Measurements from ENCODE around the gene SLC22A23.

SLC22A23 gene

GRCh38 chr6:3323148-3323547 lies 133.7 kb downstream of the SLC22A23 start:
- no peak overlapping the region for H3K4me2 ChIP-seq (ENCODE audit: low read length)
- no peaks in the 10 kb centered on the region for H3K79me2 ChIP-seq (ENCODE audit: control insufficient read depth, low read length)
- H3K4me1 ChIP-seq (ENCODE audit: control insufficient read depth, low read length) = no peaks in the 10 kb centered on the region
- H3K27me3 ChIP-seq (ENCODE audit: control insufficient read depth, low read length) = peaks cover 40% of the 10 kb centered on the region
- TF ChIP-seq CTCF (IDR thresholded peaks at IDR 0.05; ENCODE audit: low read depth, low read length, poor library complexity, severe bottlenecking) = no peak
- TF ChIP-seq EZH2phosphoT487 (IDR thresholded peaks at IDR 0.05; ENCODE audit: borderline replicate concordance, low read length) = no peak
- H3K9me3 ChIP-seq (ENCODE audit: control insufficient read depth, insufficient read depth, low read length) = no peaks in the 10 kb centered on the region
- H4K20me1 ChIP-seq (ENCODE audit: control insufficient read depth, insufficient read depth, low read depth, low read length) = no peaks in the 10 kb centered on the region
- no peaks in the 10 kb centered on the region for H3K9me2 ChIP-seq (replicated peaks; ENCODE audit: control insufficient read depth, low read length)
- no peak overlapping the region for H3K4me3 ChIP-seq (ENCODE audit: low read length)
- no peaks in the 10 kb centered on the region for H3K36me3 ChIP-seq (ENCODE audit: control insufficient read depth, low read length)
- H3K27ac ChIP-seq (ENCODE audit: low read depth, low read length) = no peak overlapping the region
- H3F3A ChIP-seq (ENCODE audit: control insufficient read depth, insufficient read depth) = no peaks in the 10 kb centered on the region

DNA sequence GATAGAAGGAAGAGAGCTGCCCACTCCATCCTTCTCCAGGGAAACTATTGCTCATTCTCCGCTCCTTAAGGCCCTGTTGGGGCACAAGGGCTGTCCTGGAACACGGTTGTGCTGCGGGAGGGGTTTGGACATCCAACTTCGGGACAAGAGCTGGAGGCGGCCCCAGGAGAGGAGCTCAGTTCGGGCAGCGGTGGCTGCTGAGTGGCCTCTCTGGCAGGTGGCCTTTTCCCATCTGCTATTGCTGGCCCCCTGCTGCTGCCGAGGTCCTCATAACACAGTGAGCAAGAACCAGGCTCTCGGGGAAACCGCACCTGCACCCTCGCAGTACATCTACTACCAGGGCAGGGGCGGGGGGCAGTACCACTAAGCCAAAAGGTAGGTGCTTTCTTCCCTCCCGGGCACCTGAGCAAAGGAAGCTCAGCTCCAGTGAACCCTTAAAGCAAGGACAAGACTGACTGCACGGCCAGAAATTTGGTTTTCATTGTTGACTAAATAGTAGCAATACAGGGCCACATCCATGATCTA lies 134.4 kb downstream of the SLC22A23 start:
- Histone ChIP-seq H3K4me2 (ENCODE audit: low read length) (no peak overlapping the region), H3F3A (ENCODE audit: control insufficient read depth, insufficient read depth) (no peaks in the 10 kb centered on the region), H3K36me3 (ENCODE audit: control insufficient read depth, low read length) (no peaks in the 10 kb centered on the region), H4K20me1 (ENCODE audit: control insufficient read depth, insufficient read depth, low read depth, low read length) (no peaks in the 10 kb centered on the region), H3K9me2 (replicated peaks; ENCODE audit: control insufficient read depth, low read length) (no peaks in the 10 kb centered on the region), H3K27ac (ENCODE audit: low read depth, low read length) (no peak overlapping the region), H3K79me2 (ENCODE audit: control insufficient read depth, low read length) (no peaks in the 10 kb centered on the region), H3K4me3 (ENCODE audit: low read length) (no peak overlapping the region), H3K9me3 (ENCODE audit: control insufficient read depth, insufficient read depth, low read length) (no peaks in the 10 kb centered on the region), H3K27me3 (ENCODE audit: control insufficient read depth, low read length) (peaks cover 39% of the 10 kb centered on the region), H3K4me1 (ENCODE audit: control insufficient read depth, low read length) (no peaks in the 10 kb centered on the region)
- TF ChIP-seq EZH2phosphoT487 (IDR thresholded peaks at IDR 0.05; ENCODE audit: borderline replicate concordance, low read length) (no peak), CTCF (IDR thresholded peaks at IDR 0.05; ENCODE audit: low read depth, low read length, poor library complexity, severe bottlenecking) (no peak)

GRCh38 chr6:3321875-3322274 lies 135.0 kb downstream of the SLC22A23 start:
- Histone ChIP-seq H3K79me2 (ENCODE audit: control insufficient read depth, low read length) (no peaks in the 10 kb centered on the region), H3K4me3 (ENCODE audit: low read length) (no peak overlapping the region), H3K4me2 (ENCODE audit: low read length) (no peak overlapping the region), H3K9me2 (replicated peaks; ENCODE audit: control insufficient read depth, low read length) (no peaks in the 10 kb centered on the region), H3K4me1 (ENCODE audit: control insufficient read depth, low read length) (no peaks in the 10 kb centered on the region), H4K20me1 (ENCODE audit: control insufficient read depth, insufficient read depth, low read depth, low read length) (no peaks in the 10 kb centered on the region), H3K27me3 (ENCODE audit: control insufficient read depth, low read length) (peaks cover 36% of the 10 kb centered on the region), H3F3A (ENCODE audit: control insufficient read depth, insufficient read depth) (no peaks in the 10 kb centered on the region), H3K9me3 (ENCODE audit: control insufficient read depth, insufficient read depth, low read length) (no peaks in the 10 kb centered on the region), H3K36me3 (ENCODE audit: control insufficient read depth, low read length) (no peaks in the 10 kb centered on the region), H3K27ac (ENCODE audit: low read depth, low read length) (no peak overlapping the region)
- TF ChIP-seq CTCF (IDR thresholded peaks at IDR 0.05; ENCODE audit: low read depth, low read length, poor library complexity, severe bottlenecking) (no peak), EZH2phosphoT487 (IDR thresholded peaks at IDR 0.05; ENCODE audit: borderline replicate concordance, low read length) (no peak)

All from DOHH2 (cell line).